Naive thymus-derived CD4-positive, alpha-beta T cell (primary cell): ENCODE results near the gene DPEP2NB. TPM values are rescaled to one million over a fixed set of nuclear protein-coding genes. Genes with fewer than 3 reads are reported as not detected.
A peak's percentile ranks its signal among the peaks of the same experiment; 100 is the strongest.
"Not testable (repeated sequence)": the region's sequence is repeated elsewhere in the genome, so short reads cannot be mapped to it uniquely, and the experiment has no call there.

ENCODE experiments used
- ATAC-seq: fragments of 150-1000 bp; cut with Tn5 transposase; 2 replicates; pipeline ENCODE4 v1.10.0; 2021; ENCODE audit warnings: mild to moderate bottlenecking, moderate library complexity
- CTCF ChIA-PET: fragments of 350-600 bp; sonication (Branson Sonifier 250); formaldehyde crosslinking; loops from one replicate; lab custom pipeline; 2021; ENCODE audit warnings: antibody characterized with exemption; lab: Charles Lee
- POLR2A ChIA-PET: fragments of 350-600 bp; sonication (Branson Sonifier 250); formaldehyde crosslinking; loops from one replicate; lab custom pipeline; 2021; ENCODE audit warnings: antibody characterized with exemption, inconsistent platforms; lab: Charles Lee
- DNase-seq, 9 donors: peaks; one replicate each; pipeline versions ENCODE4 v3.0.0 to v3.0.0-alpha.2; 2020 to 2022; ENCODE audit warnings: mixed read lengths in 1 of 9
- H3K27ac ChIP-seq: one replicate; pipeline ENCODE4 v1.7.0; 2013; ENCODE audit warnings: mild to moderate bottlenecking, low read depth, low read length, moderate library complexity
- H3K27me3 ChIP-seq, 2 donors: one replicate each; pipeline ENCODE4 v1.7.0; 2013; ENCODE audit warnings: low read length in 2 of 2, mild to moderate bottlenecking in 2 of 2, moderate library complexity in 2 of 2; ENCODE audit not compliant: control insufficient read depth in 2 of 2, insufficient read depth in 2 of 2
- H3K36me3 ChIP-seq, 3 experiments: 1 replicate in 2 of 3; 2 replicates in 1 of 3; pipeline ENCODE4 v1.7.0; 2013; ENCODE audit warnings: low read length in 3 of 3, mild to moderate bottlenecking in 3 of 3, moderate library complexity in 1 of 3; ENCODE audit not compliant: insufficient read depth in 3 of 3, control insufficient read depth in 2 of 3
- H3K4me1 ChIP-seq, 2 donors: one replicate each; pipeline ENCODE4 v1.7.0; 2013; ENCODE audit warnings: low read length in 2 of 2, mild to moderate bottlenecking in 2 of 2, moderate library complexity in 1 of 2; ENCODE audit not compliant: control insufficient read depth in 2 of 2, insufficient read depth in 2 of 2
- H3K4me3 ChIP-seq: 2 replicates; pipeline ENCODE4 v1.7.0; 2013; ENCODE audit warnings: mild to moderate bottlenecking, low read length
- H3K9me3 ChIP-seq, 3 experiments: 1 replicate in 2 of 3; 2 replicates in 1 of 3; pipeline ENCODE4 v1.7.0; 2013; ENCODE audit warnings: low read length in 3 of 3; ENCODE audit not compliant: control insufficient read depth in 2 of 3
- H3K27ac Mint-ChIP-seq, 9 donors: one replicate each; pipeline ENCODE4 v1.8.0; 2020 to 2022; ENCODE audit warnings: mixed read lengths in 9 of 9, mild to moderate bottlenecking in 8 of 9, moderate library complexity in 5 of 9, inconsistent platforms in 2 of 9
- H3K27me3 Mint-ChIP-seq, 5 donors: one replicate each; pipeline ENCODE4 v1.8.0; 2021 to 2022; ENCODE audit warnings: mixed read lengths in 5 of 5, mild to moderate bottlenecking in 1 of 5
- H3K36me3 Mint-ChIP-seq, 5 donors: one replicate each; pipeline ENCODE4 v1.8.0; 2020 to 2022; ENCODE audit warnings: mixed read lengths in 5 of 5, mild to moderate bottlenecking in 3 of 5, inconsistent platforms in 1 of 5
- H3K4me1 Mint-ChIP-seq, 7 donors: one replicate each; pipeline ENCODE4 v1.8.0; 2020 to 2022; ENCODE audit warnings: mixed read lengths in 7 of 7, mild to moderate bottlenecking in 3 of 7, inconsistent platforms in 1 of 7
- H3K4me3 Mint-ChIP-seq, 10 donors: one replicate each; pipeline ENCODE4 v1.8.0; 2020 to 2022; ENCODE audit warnings: mild to moderate bottlenecking in 10 of 10, mixed read lengths in 10 of 10, moderate library complexity in 6 of 10, inconsistent platforms in 2 of 10
- H3K9me3 Mint-ChIP-seq, 11 donors: one replicate each; pipeline ENCODE4 v1.8.0; 2020 to 2022; ENCODE audit warnings: mixed read lengths in 11 of 11, mild to moderate bottlenecking in 4 of 11, inconsistent platforms in 1 of 11, moderate library complexity in 1 of 11
- intact Hi-C, 2 donors: fragments of 100-400 bp; cut with micrococcal nuclease; formaldehyde crosslinking; loops; one replicate each; pipeline ENCODE4 v1.15.1; 2023
- polyA plus RNA-seq, 2 donors: library from polyadenylated mRNA; unstranded; fragments of 300-500 nt; fragmentation: Illumina TruSeq; gene quantifications; one replicate each; pipeline ENCODE4 v1.2.3, GENCODE V29; 2021
- total RNA-seq, 6 experiments: library from RNA in 5 of 6; stranded (reverse) in 5 of 6; gene quantifications; 1 replicate in 5 of 6; 2 replicates in 1 of 6; pipeline ENCODE4 v1.2.3 and lab custom pipeline; 2021 to 2026

The DPEP2NB gene
- total and polyA plus RNA-seq, 7 experiments from 2014 or later, result not detected

- ATAC-seq (peak; percentile 3), DNase-seq (peak in 1 of 9 donors; percentile 18)
- H3K9me3 Mint-ChIP-seq, H3K27me3 Mint-ChIP-seq, H3K27me3 ChIP-seq, H3K9me3 ChIP-seq, intact Hi-C loops: not testable (repeated sequence)
- H3K4me1 Mint-ChIP-seq, result peaks cover 10 to 54% (median 41%) of the 10 kb centered on the region in 7 donors
- POLR2A ChIA-PET, result interaction anchor here (0.6 to 20.6 kb wide), 7 partner anchors 9 to 298 kb away, joined by 4 to 422 read pairs (median 13); partner anchors contain the start of genes DDX28, DPEP2NB and DUS2
- Histone ChIP-seq H3K36me3 (peaks cover 0 to 13% (median 0%) of the 10 kb centered on the region in 3 experiments), H3K4me3 (peak overlapping the region; percentile 65), H3K27ac (peak overlapping the region; percentile 87), H3K4me1 (peaks cover 8 to 25% of the 10 kb centered on the region in 2 donors)
- peaks cover 0 to 23% (median 6%) of the 10 kb centered on the region in 5 donors for H3K36me3 Mint-ChIP-seq
- peak overlapping the region; percentile 93 to 99 (median 97) for H3K27ac Mint-ChIP-seq
- peak overlapping the region; percentile 83 to 94 (median 92) for H3K4me3 Mint-ChIP-seq
- CTCF ChIA-PET, result interaction anchor here (0.5 to 1.2 kb wide), 12 partner anchors 9 to 473 kb away, joined by 3 to 13 read pairs (median 5); partner anchors contain the start of genes DDX28, DPEP3 and DUS2
Measured at GRCh38 chr16:67994040-67994408, 21.7 kb downstream of the DPEP2NB start.

DNA sequence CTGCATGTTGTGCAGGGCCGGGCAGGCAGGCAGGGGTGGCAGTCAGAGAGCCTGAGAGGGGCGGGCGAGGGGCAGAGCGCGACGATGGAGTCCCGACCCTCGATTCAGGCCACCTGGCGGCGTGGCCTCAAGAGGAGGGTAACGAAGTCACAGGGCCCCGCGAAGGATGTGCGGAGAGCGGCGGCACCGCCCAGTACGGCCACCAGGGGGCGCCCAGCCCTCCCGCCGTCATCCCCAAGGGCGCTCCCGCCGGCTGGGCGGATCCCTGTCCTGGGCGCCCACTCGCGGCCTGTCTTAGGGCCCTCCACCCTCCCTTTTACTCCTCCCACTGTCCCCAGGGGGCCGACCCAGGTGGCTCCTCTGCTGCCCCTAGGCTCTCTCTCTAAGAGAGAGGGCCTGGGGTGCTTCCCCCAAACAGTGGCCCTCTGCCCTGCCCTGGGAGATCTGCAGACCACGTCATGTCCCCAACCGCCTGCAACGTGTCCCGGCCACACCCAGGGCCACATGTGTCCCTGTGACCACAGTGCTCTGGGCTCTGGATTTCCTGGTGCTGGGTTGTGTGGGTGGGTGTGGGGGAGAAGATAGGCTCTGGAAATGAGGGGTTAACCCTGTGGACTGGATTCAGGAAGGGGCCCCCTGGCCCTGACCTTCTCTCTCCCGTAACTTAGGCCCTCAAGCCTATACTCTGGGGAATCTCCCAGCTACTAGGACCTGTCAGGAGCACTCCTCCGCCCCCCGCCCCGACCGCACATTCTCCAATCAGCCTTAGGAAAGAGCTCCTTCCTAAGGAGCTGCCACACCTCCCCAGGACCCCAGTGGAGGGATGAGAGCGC, 22.3 kb downstream of the DPEP2NB start:
- H3K36me3 ChIP-seq, result peaks cover 0 to 13% (median 0%) of the 10 kb centered on the region in 3 experiments
- H3K9me3 ChIP-seq, result no peaks in the 10 kb centered on the region
- H3K9me3 Mint-ChIP-seq, result no peaks in the 10 kb centered on the region
- H3K27me3 Mint-ChIP-seq, result no peaks in the 10 kb centered on the region
- peaks cover 8 to 25% of the 10 kb centered on the region in 2 donors for H3K4me1 ChIP-seq
- DNase-seq, result peak; percentile 74 to 90 (median 83)
- peak overlapping the region; percentile 93 to 99 (median 97) for H3K27ac Mint-ChIP-seq
- POLR2A ChIA-PET, result interaction anchor here (1.1 to 20.6 kb wide), 6 partner anchors 9 to 58 kb away, joined by 4 to 422 read pairs (median 14); partner anchors contain the start of genes DDX28, DPEP2NB and DUS2
- ATAC-seq, result peak; percentile 93
- no peaks in the 10 kb centered on the region for H3K27me3 ChIP-seq
- peaks cover 10 to 48% (median 35%) of the 10 kb centered on the region in 7 donors for H3K4me1 Mint-ChIP-seq
- H3K36me3 Mint-ChIP-seq, result peaks cover 0 to 18% (median 0%) of the 10 kb centered on the region in 5 donors
- intact Hi-C loops, result loop anchor here (1.0 to 2.0 kb wide), 10 partner anchors 10 to 472 kb away; partner anchors contain the start of genes DDX28 (in 2 of the 2), DUS2 (in 2 of the 2) and SLC12A4 (in 1 of the 2)
- peak overlapping the region; percentile 65 for H3K4me3 ChIP-seq
- CTCF ChIA-PET, result interaction anchor here (0.5 to 1.2 kb wide), 12 partner anchors 10 to 473 kb away, joined by 3 to 13 read pairs (median 5); partner anchors contain the start of genes DDX28, DPEP3 and DUS2
- peak overlapping the region; percentile 87 for H3K27ac ChIP-seq
- H3K4me3 Mint-ChIP-seq, result peak overlapping the region; percentile 83 to 94 (median 92)

- CTCF ChIA-PET, result interaction anchor here (0.6 to 4.5 kb wide), 7 partner anchors 10 to 231 kb away, joined by 3 to 24 read pairs (median 3); partner anchors contain the start of genes DDX28 and DUS2
- H3K4me3 Mint-ChIP-seq, result peak overlapping the region in 9 of 10 donors; percentile 14 to 94 (median 91)
- Histone ChIP-seq H3K4me1 (peaks cover 8 to 22% of the 10 kb centered on the region in 2 donors), H3K36me3 (peaks cover 0 to 13% (median 0%) of the 10 kb centered on the region in 3 experiments), H3K9me3 (no peaks in the 10 kb centered on the region), H3K4me3 (no peak overlapping the region), H3K27me3 (no peaks in the 10 kb centered on the region), H3K27ac (peak overlapping the region; percentile 87)
- DNase-seq (peak in 1 of 9 donors; percentile 28), ATAC-seq (no peak)
- H3K27me3 Mint-ChIP-seq, result no peaks in the 10 kb centered on the region
- intact Hi-C loops, result loop anchor here (1.0 to 2.0 kb wide), 10 partner anchors 9 to 471 kb away; partner anchors contain the start of genes DDX28 (in 2 of the 2), DUS2 (in 2 of the 2) and SLC12A4 (in 1 of the 2)
- peaks cover 17 to 49% (median 37%) of the 10 kb centered on the region in 7 donors for H3K4me1 Mint-ChIP-seq
- no peaks in the 10 kb centered on the region for H3K9me3 Mint-ChIP-seq
- peak overlapping the region; percentile 82 to 99 (median 97) for H3K27ac Mint-ChIP-seq
- POLR2A ChIA-PET, result interaction anchor here (1.2 to 20.6 kb wide), 4 partner anchors 9 to 41 kb away, joined by 3 to 422 read pairs (median 11); partner anchors contain the start of genes DDX28, DPEP2NB and DUS2
- H3K36me3 Mint-ChIP-seq, result peaks cover 0 to 17% (median 0%) of the 10 kb centered on the region in 5 donors
Measured at GRCh38 chr16:67992661-67993206, 23.0 kb downstream of the DPEP2NB start.

DNA sequence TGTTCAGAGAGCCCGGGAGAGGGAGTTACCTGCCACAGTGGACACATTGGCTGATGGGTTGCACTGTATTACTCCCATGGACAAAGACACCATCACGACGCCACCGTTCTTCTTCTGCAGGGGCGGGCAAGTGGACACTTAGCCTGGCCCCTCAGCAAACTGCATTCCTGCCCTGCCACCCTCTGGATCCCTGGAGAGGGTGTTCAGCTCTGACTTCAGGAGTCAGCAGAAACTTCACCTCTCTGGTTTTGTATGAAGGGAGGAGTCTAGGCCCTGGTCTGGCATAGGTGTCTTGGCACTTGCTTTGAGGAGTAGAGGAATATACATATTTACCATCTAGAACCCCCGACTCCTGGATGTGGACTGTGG, 25.7 kb downstream of the DPEP2NB start:
- H3K27ac Mint-ChIP-seq, result peak overlapping the region in 7 of 9 donors; percentile 30 to 81 (median 52)

GRCh38 chr16:67989322-67990017, 26.2 kb downstream of the DPEP2NB start:
- peak overlapping the region in 7 of 9 donors; percentile 14 to 81 (median 52) for H3K27ac Mint-ChIP-seq
- Histone ChIP-seq H3K4me3 (no peak overlapping the region), H3K27me3 (no peaks in the 10 kb centered on the region), H3K9me3 (no peaks in the 10 kb centered on the region), H3K27ac (no peak overlapping the region), H3K4me1 (peaks cover 12 to 25% of the 10 kb centered on the region in 2 donors), H3K36me3 (peaks cover 0 to 13% (median 0%) of the 10 kb centered on the region in 3 experiments)
- peaks cover 17 to 37% (median 23%) of the 10 kb centered on the region in 7 donors for H3K4me1 Mint-ChIP-seq
- CTCF ChIA-PET, result interaction anchor here (0.6 to 4.5 kb wide), 5 partner anchors 16 to 104 kb away, joined by 3 to 24 read pairs (median 4); partner anchors contain the start of genes DDX28 and DUS2
- no peaks in the 10 kb centered on the region for H3K9me3 Mint-ChIP-seq
- POLR2A ChIA-PET, result interaction anchor here (0.6 to 20.6 kb wide), 9 partner anchors 10 to 282 kb away, joined by 3 to 422 read pairs (median 4); partner anchors contain the start of genes DDX28, DPEP2, DPEP2NB and DUS2
- intact Hi-C loops, result no loop called here
- H3K36me3 Mint-ChIP-seq, result peaks cover 0 to 6% (median 0%) of the 10 kb centered on the region in 5 donors
- ATAC-seq, result no peak
- H3K27me3 Mint-ChIP-seq, result no peaks in the 10 kb centered on the region
- no peak overlapping the region for H3K4me3 Mint-ChIP-seq
- no peak for DNase-seq

More for the DNA sequence above, 25.7 kb downstream of the DPEP2NB start:
- Histone ChIP-seq H3K27ac (no peak overlapping the region), H3K4me3 (no peak overlapping the region), H3K27me3 (no peaks in the 10 kb centered on the region), H3K36me3 (peaks cover 0 to 13% (median 0%) of the 10 kb centered on the region in 3 experiments), H3K9me3 (no peaks in the 10 kb centered on the region), H3K4me1 (peaks cover 8 to 20% of the 10 kb centered on the region in 2 donors)
- peaks cover 13 to 37% (median 23%) of the 10 kb centered on the region in 7 donors for H3K4me1 Mint-ChIP-seq
- peaks cover 0 to 6% (median 0%) of the 10 kb centered on the region in 5 donors for H3K36me3 Mint-ChIP-seq
- H3K27me3 Mint-ChIP-seq, result no peaks in the 10 kb centered on the region
- no peak for ATAC-seq
- intact Hi-C loops, result no loop called here
- CTCF ChIA-PET, result interaction anchor here (0.6 to 4.5 kb wide), 5 partner anchors 15 to 105 kb away, joined by 3 to 24 read pairs (median 4); partner anchors contain the start of genes DDX28 and DUS2
- H3K9me3 Mint-ChIP-seq, result no peaks in the 10 kb centered on the region
- H3K4me3 Mint-ChIP-seq, result no peak overlapping the region
- DNase-seq, result no peak
- POLR2A ChIA-PET, result interaction anchor here (0.6 to 20.6 kb wide), 5 partner anchors 9 to 50 kb away, joined by 4 to 422 read pairs (median 7); partner anchors contain the start of genes DDX28, DPEP2, DPEP2NB and DUS2
